H1 (cell line): ENCODE data around the gene UNC79. TPM values are rescaled to one million over a fixed set of nuclear protein-coding genes. Genes with fewer than 3 reads are reported as not detected.

Experiments used
- CHD2 ChIP-seq: IDR thresholded peaks from 2 replicates; pipeline ENCODE4 v1.6.1; 2012; ENCODE audit warnings: low read length, improper control_type of control experiment
- polyA plus RNA-seq, 7 experiments: library from polyadenylated mRNA; depleted of rRNA in 3 of 7; stranded (reverse) in 5 of 7; unstranded in 2 of 7; fragments of >200 nt in 5 of 7; fragments of 200-250 nt in 2 of 7; gene quantifications; 1 replicate in 5 of 7; 2 replicates in 1 of 7; 4 replicates in 1 of 7; pipeline versions ENCODE4 v1.2.1 to v1.2.3, GENCODE V29; 2011 to 2013; ENCODE audit warnings: missing spikeins in 2 of 7, mixed read lengths in 2 of 7
- total RNA-seq: library from RNA; stranded (reverse); fragmentation: NEBNext Ultra II Directional; extraction: Animal tissue kit (Norgen Biotek cat#: 25700); gene quantifications from 2 replicates; pipeline ENCODE4 v1.2.1, GENCODE V29; 2021

UNC79 gene
- total and polyA plus RNA-seq, 2 of the 8 experiments (the other 6 are each of a cell fraction or from before 2014, with no cell fraction given) = 1.8 to 2.3 TPM

GRCh38 chr14:93410021-93410420 lies 20.7 kb upstream of the UNC79 start (continued):
- no peak for TF ChIP-seq CHD2
